ENCODE data around the gene C8A. TPM values are rescaled to one million over a fixed set of nuclear protein-coding genes. Genes with fewer than 3 reads are reported as not detected.

The C8A gene
- total and polyA plus RNA-seq, 2 of the 8 experiments (the other 6 are each of a cell fraction or from before 2014, with no cell fraction given), result not detected

DNA sequence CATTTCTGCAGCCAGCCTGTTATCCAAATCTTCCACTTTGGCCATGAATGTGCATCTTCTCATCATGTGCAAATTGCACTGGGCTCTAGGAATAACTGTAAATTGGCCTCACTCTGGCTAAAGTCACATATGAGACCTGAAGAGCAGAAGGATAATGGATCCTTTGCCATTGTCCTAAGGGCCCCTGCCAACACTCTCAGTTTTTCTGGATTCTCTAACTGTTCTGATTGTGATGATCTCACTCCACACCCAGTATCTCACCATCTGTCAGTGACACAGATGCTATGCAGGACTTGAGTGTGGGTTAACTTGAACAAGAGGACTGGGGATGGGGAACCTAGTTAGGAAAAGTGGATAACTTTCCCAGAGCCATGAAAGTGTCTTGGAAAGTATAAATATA, 26.9 kb upstream of the C8A start (continued):
- TF ChIP-seq, protein P1, sequence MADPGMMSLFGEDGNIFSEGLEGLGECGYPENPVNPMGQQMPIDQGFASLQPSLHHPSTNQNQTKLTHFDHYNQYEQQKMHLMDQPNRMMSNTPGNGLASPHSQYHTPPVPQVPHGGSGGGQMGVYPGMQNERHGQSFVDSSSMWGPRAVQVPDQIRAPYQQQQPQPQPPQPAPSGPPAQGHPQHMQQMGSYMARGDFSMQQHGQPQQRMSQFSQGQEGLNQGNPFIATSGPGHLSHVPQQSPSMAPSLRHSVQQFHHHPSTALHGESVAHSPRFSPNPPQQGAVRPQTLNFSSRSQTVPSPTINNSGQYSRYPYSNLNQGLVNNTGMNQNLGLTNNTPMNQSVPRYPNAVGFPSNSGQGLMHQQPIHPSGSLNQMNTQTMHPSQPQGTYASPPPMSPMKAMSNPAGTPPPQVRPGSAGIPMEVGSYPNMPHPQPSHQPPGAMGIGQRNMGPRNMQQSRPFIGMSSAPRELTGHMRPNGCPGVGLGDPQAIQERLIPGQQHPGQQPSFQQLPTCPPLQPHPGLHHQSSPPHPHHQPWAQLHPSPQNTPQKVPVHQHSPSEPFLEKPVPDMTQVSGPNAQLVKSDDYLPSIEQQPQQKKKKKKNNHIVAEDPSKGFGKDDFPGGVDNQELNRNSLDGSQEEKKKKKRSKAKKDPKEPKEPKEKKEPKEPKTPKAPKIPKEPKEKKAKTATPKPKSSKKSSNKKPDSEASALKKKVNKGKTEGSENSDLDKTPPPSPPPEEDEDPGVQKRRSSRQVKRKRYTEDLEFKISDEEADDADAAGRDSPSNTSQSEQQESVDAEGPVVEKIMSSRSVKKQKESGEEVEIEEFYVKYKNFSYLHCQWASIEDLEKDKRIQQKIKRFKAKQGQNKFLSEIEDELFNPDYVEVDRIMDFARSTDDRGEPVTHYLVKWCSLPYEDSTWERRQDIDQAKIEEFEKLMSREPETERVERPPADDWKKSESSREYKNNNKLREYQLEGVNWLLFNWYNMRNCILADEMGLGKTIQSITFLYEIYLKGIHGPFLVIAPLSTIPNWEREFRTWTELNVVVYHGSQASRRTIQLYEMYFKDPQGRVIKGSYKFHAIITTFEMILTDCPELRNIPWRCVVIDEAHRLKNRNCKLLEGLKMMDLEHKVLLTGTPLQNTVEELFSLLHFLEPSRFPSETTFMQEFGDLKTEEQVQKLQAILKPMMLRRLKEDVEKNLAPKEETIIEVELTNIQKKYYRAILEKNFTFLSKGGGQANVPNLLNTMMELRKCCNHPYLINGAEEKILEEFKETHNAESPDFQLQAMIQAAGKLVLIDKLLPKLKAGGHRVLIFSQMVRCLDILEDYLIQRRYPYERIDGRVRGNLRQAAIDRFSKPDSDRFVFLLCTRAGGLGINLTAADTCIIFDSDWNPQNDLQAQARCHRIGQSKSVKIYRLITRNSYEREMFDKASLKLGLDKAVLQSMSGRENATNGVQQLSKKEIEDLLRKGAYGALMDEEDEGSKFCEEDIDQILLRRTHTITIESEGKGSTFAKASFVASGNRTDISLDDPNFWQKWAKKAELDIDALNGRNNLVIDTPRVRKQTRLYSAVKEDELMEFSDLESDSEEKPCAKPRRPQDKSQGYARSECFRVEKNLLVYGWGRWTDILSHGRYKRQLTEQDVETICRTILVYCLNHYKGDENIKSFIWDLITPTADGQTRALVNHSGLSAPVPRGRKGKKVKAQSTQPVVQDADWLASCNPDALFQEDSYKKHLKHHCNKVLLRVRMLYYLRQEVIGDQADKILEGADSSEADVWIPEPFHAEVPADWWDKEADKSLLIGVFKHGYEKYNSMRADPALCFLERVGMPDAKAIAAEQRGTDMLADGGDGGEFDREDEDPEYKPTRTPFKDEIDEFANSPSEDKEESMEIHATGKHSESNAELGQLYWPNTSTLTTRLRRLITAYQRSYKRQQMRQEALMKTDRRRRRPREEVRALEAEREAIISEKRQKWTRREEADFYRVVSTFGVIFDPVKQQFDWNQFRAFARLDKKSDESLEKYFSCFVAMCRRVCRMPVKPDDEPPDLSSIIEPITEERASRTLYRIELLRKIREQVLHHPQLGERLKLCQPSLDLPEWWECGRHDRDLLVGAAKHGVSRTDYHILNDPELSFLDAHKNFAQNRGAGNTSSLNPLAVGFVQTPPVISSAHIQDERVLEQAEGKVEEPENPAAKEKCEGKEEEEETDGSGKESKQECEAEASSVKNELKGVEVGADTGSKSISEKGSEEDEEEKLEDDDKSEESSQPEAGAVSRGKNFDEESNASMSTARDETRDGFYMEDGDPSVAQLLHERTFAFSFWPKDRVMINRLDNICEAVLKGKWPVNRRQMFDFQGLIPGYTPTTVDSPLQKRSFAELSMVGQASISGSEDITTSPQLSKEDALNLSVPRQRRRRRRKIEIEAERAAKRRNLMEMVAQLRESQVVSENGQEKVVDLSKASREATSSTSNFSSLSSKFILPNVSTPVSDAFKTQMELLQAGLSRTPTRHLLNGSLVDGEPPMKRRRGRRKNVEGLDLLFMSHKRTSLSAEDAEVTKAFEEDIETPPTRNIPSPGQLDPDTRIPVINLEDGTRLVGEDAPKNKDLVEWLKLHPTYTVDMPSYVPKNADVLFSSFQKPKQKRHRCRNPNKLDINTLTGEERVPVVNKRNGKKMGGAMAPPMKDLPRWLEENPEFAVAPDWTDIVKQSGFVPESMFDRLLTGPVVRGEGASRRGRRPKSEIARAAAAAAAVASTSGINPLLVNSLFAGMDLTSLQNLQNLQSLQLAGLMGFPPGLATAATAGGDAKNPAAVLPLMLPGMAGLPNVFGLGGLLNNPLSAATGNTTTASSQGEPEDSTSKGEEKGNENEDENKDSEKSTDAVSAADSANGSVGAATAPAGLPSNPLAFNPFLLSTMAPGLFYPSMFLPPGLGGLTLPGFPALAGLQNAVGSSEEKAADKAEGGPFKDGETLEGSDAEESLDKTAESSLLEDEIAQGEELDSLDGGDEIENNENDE (IDR thresholded peaks at IDR 0.05; ENCODE audit: insufficient replicate concordance, low read length), result no peak
- TF ChIP-seq SAP30 (IDR thresholded peaks at IDR 0.05; ENCODE audit: insufficient read depth, insufficient replicate concordance, low read length) (no peak), HDAC6 (IDR thresholded peaks at IDR 0.05; ENCODE audit: low read depth, low read length) (no peak), CBX8 (IDR thresholded peaks at IDR 0.05; ENCODE audit: borderline replicate concordance, low read depth, low read length) (no peak), TAF7 (optimal IDR thresholded peaks at IDR 0.05; ENCODE audit: borderline replicate concordance, low read depth, low read length) (no peak), ATF2 (IDR thresholded peaks at IDR 0.05; ENCODE audit: low read length) (no peak), YY1 (IDR thresholded peaks at IDR 0.05; ENCODE audit: low read depth, low read length) (no peak), POU5F1 (IDR thresholded peaks at IDR 0.05; ENCODE audit: low read depth, low read length) (no peak)

Measured in H1 (cell line).